Measurements from ENCODE around the gene GNAT3. TPM values are rescaled to one million over a fixed set of nuclear protein-coding genes. Genes with fewer than 3 reads are reported as not detected.

Gene GNAT3
- total and polyA plus RNA-seq, 12 donors: not detected

DNA sequence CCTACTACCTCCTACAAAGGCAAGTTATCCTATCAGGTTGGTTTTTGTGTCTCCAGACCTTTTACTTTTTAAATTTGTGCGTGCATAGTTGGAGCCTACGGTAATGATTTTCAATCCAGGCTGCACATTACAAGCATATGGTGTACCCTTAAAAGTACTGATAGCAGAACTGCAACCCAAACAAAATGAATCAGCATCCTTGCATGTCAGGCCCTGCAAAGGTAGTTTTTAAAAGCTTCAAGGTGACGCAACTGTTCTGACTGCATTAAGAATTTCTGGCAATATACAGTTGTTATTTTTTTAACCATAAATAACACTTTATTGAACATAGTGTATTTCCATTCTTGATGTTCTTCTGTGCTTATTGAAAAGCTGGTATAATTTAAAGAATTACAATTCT is 28.9 kb downstream of the GNAT3 start:
- H3K27me3 ChIP-seq: no peaks in the 10 kb centered on the region
- H3K4me1 ChIP-seq (replicated peaks in 1 of 2): peaks cover 0 to 3% of the 10 kb centered on the region in 2 donors
- no peak overlapping the region for H3K4me3 ChIP-seq
- H3K27ac ChIP-seq: no peak overlapping the region
- DNase-seq: no peak
- no peaks in the 10 kb centered on the region for H3K9me3 ChIP-seq (replicated peaks in 1 of 3)
- 96 to 99% (median 97%) methylated on average over 3 of the region's 3 CpGs for WGBS, 4 donors
- TF ChIP-seq, protein P1, sequence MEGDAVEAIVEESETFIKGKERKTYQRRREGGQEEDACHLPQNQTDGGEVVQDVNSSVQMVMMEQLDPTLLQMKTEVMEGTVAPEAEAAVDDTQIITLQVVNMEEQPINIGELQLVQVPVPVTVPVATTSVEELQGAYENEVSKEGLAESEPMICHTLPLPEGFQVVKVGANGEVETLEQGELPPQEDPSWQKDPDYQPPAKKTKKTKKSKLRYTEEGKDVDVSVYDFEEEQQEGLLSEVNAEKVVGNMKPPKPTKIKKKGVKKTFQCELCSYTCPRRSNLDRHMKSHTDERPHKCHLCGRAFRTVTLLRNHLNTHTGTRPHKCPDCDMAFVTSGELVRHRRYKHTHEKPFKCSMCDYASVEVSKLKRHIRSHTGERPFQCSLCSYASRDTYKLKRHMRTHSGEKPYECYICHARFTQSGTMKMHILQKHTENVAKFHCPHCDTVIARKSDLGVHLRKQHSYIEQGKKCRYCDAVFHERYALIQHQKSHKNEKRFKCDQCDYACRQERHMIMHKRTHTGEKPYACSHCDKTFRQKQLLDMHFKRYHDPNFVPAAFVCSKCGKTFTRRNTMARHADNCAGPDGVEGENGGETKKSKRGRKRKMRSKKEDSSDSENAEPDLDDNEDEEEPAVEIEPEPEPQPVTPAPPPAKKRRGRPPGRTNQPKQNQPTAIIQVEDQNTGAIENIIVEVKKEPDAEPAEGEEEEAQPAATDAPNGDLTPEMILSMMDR (IDR thresholded peaks at IDR 0.05): no peak
- TF ChIP-seq POLR2A (IDR thresholded peaks at IDR 0.05): no peak
- intact Hi-C loops (cut with DNase I): no loop called here
- H3K36me3 ChIP-seq (replicated peaks in 1 of 2): no peaks in the 10 kb centered on the region

DNA sequence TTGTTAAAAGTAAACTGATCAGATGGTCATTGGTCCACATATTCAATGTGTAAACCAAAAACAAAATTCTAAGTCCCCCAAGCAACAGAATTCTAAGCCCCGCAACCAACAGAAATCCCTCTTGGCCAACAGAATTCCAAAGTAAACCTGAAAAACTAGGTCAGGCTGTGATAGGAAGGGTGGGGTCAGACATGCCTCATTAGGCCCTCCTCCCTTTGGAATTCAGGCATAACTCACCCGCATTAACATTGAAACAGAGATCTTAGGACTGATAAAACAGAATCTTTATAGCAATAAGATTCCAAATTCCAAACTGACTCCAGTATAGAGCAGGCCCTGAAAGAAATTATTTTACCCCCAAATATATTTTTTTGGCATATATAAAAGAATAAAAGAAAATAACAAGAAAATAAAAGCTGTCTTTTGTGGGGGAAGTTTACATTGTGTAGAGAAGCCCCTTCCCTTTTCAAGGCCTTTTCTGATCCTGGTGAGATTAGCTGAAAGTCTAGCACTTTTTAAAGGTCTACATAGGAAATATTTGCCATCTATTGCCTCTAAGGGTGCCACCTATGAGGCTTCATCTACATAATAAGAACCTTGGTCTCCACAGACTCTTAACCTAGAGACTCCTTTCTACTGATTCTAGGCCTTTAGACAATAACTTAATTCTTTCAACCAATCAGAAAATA is 30.5 kb downstream of the GNAT3 start:
- H3K27me3 ChIP-seq: no peaks in the 10 kb centered on the region
- H3K36me3 ChIP-seq (replicated peaks in 1 of 2): no peaks in the 10 kb centered on the region
- 44 to 56% (median 52%) methylated on average over 2 of the region's 2 CpGs for WGBS, 4 donors
- H3K4me1 ChIP-seq (replicated peaks in 1 of 2): peaks cover 0 to 3% of the 10 kb centered on the region in 2 donors
- no peaks in the 10 kb centered on the region for H3K9me3 ChIP-seq (replicated peaks in 1 of 3)
- H3K4me3 ChIP-seq: no peak overlapping the region
- H3K27ac ChIP-seq: no peak overlapping the region
- intact Hi-C loops (cut with DNase I): no loop called here
- no peak for TF ChIP-seq POLR2A (IDR thresholded peaks at IDR 0.05)
- TF ChIP-seq, protein P1 (IDR thresholded peaks at IDR 0.05): no peak
- peak in 3 of 7 donors; percentile 24 to 27 (median 24) for DNase-seq

DNA sequence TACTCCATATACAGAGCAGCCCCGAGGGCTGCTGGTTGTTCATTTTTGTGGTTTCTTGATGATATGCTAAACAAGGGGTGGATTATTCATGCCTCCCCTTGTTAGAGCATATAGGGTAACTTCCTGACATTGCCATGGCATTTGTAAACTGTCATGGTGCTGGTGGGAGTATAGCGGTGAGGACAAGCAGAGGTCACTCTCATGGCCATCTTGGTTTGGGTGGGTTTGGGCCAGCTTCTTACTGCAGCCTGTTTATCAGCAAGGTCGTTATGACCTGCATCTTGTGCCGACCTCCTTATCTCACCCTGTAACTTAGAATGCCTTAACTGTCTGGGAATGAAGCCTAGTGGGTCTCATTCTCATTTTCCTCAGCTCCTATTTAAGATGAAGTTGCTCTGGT is 31.3 kb downstream of the GNAT3 start:
- Histone ChIP-seq H3K9me3 (replicated peaks in 1 of 3) (no peaks in the 10 kb centered on the region), H3K36me3 (replicated peaks in 1 of 2) (no peaks in the 10 kb centered on the region), H3K4me3 (no peak overlapping the region), H3K27ac (no peak overlapping the region), H3K27me3 (no peaks in the 10 kb centered on the region), H3K4me1 (replicated peaks in 1 of 2) (peaks cover 0 to 3% of the 10 kb centered on the region in 2 donors)
- DNase-seq: no peak
- no peak for TF ChIP-seq POLR2A (IDR thresholded peaks at IDR 0.05)
- TF ChIP-seq, protein P1 (IDR thresholded peaks at IDR 0.05): no peak
- WGBS, 4 donors: 52 to 68% (median 61%) methylated on average over 4 of the region's 4 CpGs
- intact Hi-C loops (cut with DNase I): no loop called here

DNA sequence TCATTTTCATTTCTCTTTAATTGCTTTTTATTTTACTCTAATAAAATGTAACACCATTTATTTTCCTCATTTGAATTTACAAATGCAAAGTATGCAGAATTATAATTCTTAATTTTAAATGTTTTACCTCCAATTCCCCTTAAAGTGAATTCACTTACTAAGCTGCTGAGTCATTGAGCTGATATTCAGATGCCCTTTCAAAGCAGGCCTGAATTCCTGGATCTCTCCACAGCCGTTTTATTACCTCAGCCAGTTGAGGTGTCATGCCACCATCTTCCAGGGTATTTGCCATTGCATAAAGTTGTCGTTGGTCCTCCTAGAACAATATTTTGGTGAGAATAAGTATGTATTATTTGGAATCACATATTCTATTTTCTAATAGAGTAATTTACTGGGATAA is 33.2 kb downstream of the GNAT3 start:
- H3K9me3 ChIP-seq (replicated peaks in 1 of 3): no peaks in the 10 kb centered on the region
- DNase-seq: no peak
- WGBS, 4 donors: 67 to 76% (median 70%) methylated on average over 2 of the region's 2 CpGs
- intact Hi-C loops (cut with DNase I): no loop called here
- TF ChIP-seq, protein P1 (IDR thresholded peaks at IDR 0.05): no peak
- no peak for TF ChIP-seq POLR2A (IDR thresholded peaks at IDR 0.05)
- H3K27me3 ChIP-seq: no peaks in the 10 kb centered on the region
- no peaks in the 10 kb centered on the region for H3K36me3 ChIP-seq (replicated peaks in 1 of 2)
- H3K4me3 ChIP-seq: no peak overlapping the region
- H3K27ac ChIP-seq: no peak overlapping the region
- H3K4me1 ChIP-seq (replicated peaks in 1 of 2): peaks cover 0 to 3% of the 10 kb centered on the region in 2 donors
